ENCODE data around the gene POLR2C.

The POLR2C gene

GRCh38 chr16:57447186-57447962, 15.1 kb upstream of the POLR2C start, which contains the start of the genes CIAPIN1 and COQ9:
Gene CIAPIN1, minus strand, starts transcription at chr16:57447385. Its CDS starts 6,457 bp downstream, at chr16:57440928.
Gene COQ9, plus strand, starts transcription at chr16:57447479. Its CDS starts 27 bp downstream, at chr16:57447506.
- DNase-seq (ENCODE audit: low spot score) = peak; percentile 94

- no peak for DNase-seq (ENCODE audit: low spot score)
Observed at GRCh38 chr16:57452021-57452420, 10.5 kb upstream of the POLR2C start.

- no peak for DNase-seq (ENCODE audit: low spot score)
Observed at GRCh38 chr16:57462978-57463362, 491 bp downstream of the POLR2C start.

GRCh38 chr16:57464523-57464922, 2.0 kb downstream of the POLR2C start:
- no peak for DNase-seq (ENCODE audit: low spot score)

- DNase-seq (ENCODE audit: low spot score) = no peak
Observed at GRCh38 chr16:57468346-57468745, 5.9 kb downstream of the POLR2C start.

- no peak for DNase-seq (ENCODE audit: low spot score)
Observed at GRCh38 chr16:57469046-57469445, 6.6 kb downstream of the POLR2C start.

- DNase-seq (ENCODE audit: low spot score) = no peak
Observed at GRCh38 chr16:57469917-57470470, 7.5 kb downstream of the POLR2C start.

GRCh38 chr16:57470711-57471110, 8.2 kb downstream of the POLR2C start:
- DNase-seq (ENCODE audit: low spot score) = no peak

- no peak for DNase-seq (ENCODE audit: low spot score)
Observed at GRCh38 chr16:57471209-57471608, 8.7 kb downstream of the POLR2C start.

GRCh38 chr16:57471852-57472664, 9.6 kb downstream of the POLR2C start:
- no peak for DNase-seq (ENCODE audit: low spot score)

GRCh38 chr16:57472665-57473060, 10.2 kb downstream of the POLR2C start:
- no peak for DNase-seq (ENCODE audit: low spot score)

GRCh38 chr16:57473176-57473840, 10.8 kb downstream of the POLR2C start:
- no peak for DNase-seq (ENCODE audit: low spot score)

GRCh38 chr16:57473906-57474305, 11.4 kb downstream of the POLR2C start:
- no peak for DNase-seq (ENCODE audit: low spot score)

- DNase-seq (ENCODE audit: low spot score) = no peak
Observed at GRCh38 chr16:57474671-57475661, 12.5 kb downstream of the POLR2C start.

GRCh38 chr16:57475711-57476339, 13.3 kb downstream of the POLR2C start:
- DNase-seq (ENCODE audit: low spot score) = peak; percentile 81

- DNase-seq (ENCODE audit: low spot score) = no peak
Observed at GRCh38 chr16:57476546-57477410, 14.3 kb downstream of the POLR2C start.

- DNase-seq (ENCODE audit: low spot score) = no peak
Observed at GRCh38 chr16:57477531-57478202, 15.2 kb downstream of the POLR2C start.

- no peak for DNase-seq (ENCODE audit: low spot score)
Observed at GRCh38 chr16:57478396-57479204, 16.1 kb downstream of the POLR2C start.
